ENCODE measurements around the gene MALT1. TPM values are rescaled to one million over a fixed set of nuclear protein-coding genes. Genes with fewer than 3 reads are reported as not detected.

MALT1 gene
- total RNA-seq, 3 donors from 2014 or later (not counting 1 experiment from before 2014, with no cell fraction given): 49.8 to 55.8 (median 54.5) TPM

DNA sequence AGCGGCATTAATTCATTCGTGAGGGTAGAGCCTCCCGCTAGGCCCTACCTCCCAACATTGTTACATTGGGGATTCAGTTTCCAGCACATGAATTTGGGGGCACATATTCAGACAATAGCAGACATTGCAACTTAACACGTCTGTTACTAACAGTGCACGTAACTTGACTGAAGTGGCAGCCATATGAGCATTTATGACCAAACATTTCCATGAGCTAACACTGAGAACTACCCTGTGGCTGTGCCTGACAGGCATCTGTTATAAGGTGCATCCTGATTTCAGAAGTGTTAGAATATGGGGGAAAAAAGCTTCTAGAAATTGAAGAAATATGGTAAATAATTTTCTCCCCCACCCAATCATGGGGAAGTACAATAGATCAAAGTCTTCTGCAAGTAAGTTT is 24.5 kb downstream of the MALT1 start:
- H3K27me3 ChIP-seq (ENCODE audit: control insufficient read depth, insufficient read depth, low read length): no peaks in the 10 kb centered on the region
- H3K9me3 Mint-ChIP-seq: no peaks in the 10 kb centered on the region
- no peak overlapping the region for H3K27ac Mint-ChIP-seq
- H3K9me3 ChIP-seq (ENCODE audit: control insufficient read depth, insufficient read depth, low read length): no peaks in the 10 kb centered on the region
- 90% methylated on average over 5 of the region's 5 CpGs for WGBS (ENCODE audit: insufficient coverage)
- TF ChIP-seq, protein P1, sequence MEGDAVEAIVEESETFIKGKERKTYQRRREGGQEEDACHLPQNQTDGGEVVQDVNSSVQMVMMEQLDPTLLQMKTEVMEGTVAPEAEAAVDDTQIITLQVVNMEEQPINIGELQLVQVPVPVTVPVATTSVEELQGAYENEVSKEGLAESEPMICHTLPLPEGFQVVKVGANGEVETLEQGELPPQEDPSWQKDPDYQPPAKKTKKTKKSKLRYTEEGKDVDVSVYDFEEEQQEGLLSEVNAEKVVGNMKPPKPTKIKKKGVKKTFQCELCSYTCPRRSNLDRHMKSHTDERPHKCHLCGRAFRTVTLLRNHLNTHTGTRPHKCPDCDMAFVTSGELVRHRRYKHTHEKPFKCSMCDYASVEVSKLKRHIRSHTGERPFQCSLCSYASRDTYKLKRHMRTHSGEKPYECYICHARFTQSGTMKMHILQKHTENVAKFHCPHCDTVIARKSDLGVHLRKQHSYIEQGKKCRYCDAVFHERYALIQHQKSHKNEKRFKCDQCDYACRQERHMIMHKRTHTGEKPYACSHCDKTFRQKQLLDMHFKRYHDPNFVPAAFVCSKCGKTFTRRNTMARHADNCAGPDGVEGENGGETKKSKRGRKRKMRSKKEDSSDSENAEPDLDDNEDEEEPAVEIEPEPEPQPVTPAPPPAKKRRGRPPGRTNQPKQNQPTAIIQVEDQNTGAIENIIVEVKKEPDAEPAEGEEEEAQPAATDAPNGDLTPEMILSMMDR (IDR thresholded peaks at IDR 0.05): no peak
- DNase-seq (no peak), ATAC-seq (no peak)
- H3K4me1 Mint-ChIP-seq: peaks cover 32 to 40% of the 10 kb centered on the region in 2 donors
- no peaks in the 10 kb centered on the region for H3K27me3 Mint-ChIP-seq (ENCODE audit: low read depth in 2 of 2)
- H3K4me1 ChIP-seq (ENCODE audit: control insufficient read depth, insufficient read depth, low read length): peaks cover 7% of the 10 kb centered on the region
- H3K4me3 Mint-ChIP-seq: no peak overlapping the region
- no peak overlapping the region for H3K27ac ChIP-seq (ENCODE audit: low read length)
- intact Hi-C loops (cut with micrococcal nuclease): no loop called here
- H3K36me3 ChIP-seq (ENCODE audit: control insufficient read depth, insufficient read depth, low read length): peaks cover 21% of the 10 kb centered on the region
- H3K4me3 ChIP-seq (ENCODE audit: low read length): no peak overlapping the region
- H3K36me3 Mint-ChIP-seq: peaks cover 8% of the 10 kb centered on the region

DNA sequence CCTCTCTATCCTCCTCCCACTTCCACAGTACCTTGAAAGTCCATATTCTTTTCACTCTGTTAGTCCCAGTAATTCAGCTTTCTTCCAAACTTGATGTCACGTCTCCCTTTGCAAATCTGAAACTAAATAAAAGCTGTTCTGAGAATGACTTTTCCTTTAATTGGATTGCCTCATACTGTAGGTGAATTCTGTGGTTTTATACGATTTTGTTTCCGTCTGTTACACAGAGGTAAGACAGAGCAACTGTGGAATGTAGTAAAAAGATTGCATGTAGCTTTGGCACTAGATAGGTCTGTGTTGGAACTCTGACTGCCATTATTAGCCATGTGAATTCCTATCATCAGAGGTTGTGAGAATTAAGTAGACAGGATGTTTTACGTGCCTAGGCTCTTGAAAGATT is 25.9 kb downstream of the MALT1 start:
- Mint-ChIP-seq H3K4me1 (peaks cover 26 to 40% of the 10 kb centered on the region in 2 donors), H3K27ac (peak overlapping the region; percentile 30 to 37), H3K27me3 (ENCODE audit: low read depth in 2 of 2) (no peaks in the 10 kb centered on the region), H3K36me3 (peaks cover 8% of the 10 kb centered on the region), H3K4me3 (no peak overlapping the region), H3K9me3 (no peaks in the 10 kb centered on the region)
- H3K4me3 ChIP-seq (ENCODE audit: low read length): no peak overlapping the region
- DNase-seq (peak in 1 of 2 donors; percentile 24), ATAC-seq (no peak)
- no peak overlapping the region for H3K27ac ChIP-seq (ENCODE audit: low read length)
- TF ChIP-seq, protein P1 (IDR thresholded peaks at IDR 0.05): no peak
- H3K4me1 ChIP-seq (ENCODE audit: control insufficient read depth, insufficient read depth, low read length): no peaks in the 10 kb centered on the region
- intact Hi-C loops (cut with micrococcal nuclease): no loop called here
- WGBS (ENCODE audit: insufficient coverage): 84% methylated on average over 3 of the region's 4 CpGs
- H3K9me3 ChIP-seq (ENCODE audit: control insufficient read depth, insufficient read depth, low read length): no peaks in the 10 kb centered on the region
- H3K36me3 ChIP-seq (ENCODE audit: control insufficient read depth, insufficient read depth, low read length): peaks cover 28% of the 10 kb centered on the region
- no peaks in the 10 kb centered on the region for H3K27me3 ChIP-seq (ENCODE audit: control insufficient read depth, insufficient read depth, low read length)

DNA sequence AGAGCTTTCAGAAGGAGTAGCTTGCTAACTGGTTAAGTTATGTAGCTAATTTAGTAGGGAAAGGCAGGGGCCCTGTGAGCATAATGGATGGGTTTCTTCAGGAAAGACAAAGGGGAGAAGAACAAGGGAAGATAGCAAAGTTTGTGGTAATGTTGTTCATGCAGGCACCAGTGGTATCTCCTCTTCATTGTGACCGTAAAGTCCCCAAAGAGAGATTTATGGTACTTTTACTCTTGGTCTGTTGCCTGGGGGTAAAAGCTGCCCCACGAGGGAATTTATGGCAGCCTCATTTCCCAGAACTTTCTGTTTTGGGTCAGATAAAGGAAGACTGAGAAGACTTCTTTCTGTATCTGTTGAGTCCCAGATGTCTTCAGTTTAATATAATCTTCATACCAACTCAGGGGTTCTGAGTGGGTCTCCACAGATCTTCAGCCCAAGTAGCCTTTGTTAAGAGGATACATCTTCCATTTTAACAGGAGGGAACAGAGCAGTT is 27.5 kb downstream of the MALT1 start:
- TF ChIP-seq, protein P1 (IDR thresholded peaks at IDR 0.05): no peak
- Histone ChIP-seq H3K27ac (ENCODE audit: low read length) (no peak overlapping the region), H3K4me3 (ENCODE audit: low read length) (no peak overlapping the region), H3K9me3 (ENCODE audit: control insufficient read depth, insufficient read depth, low read length) (no peaks in the 10 kb centered on the region), H3K4me1 (ENCODE audit: control insufficient read depth, insufficient read depth, low read length) (no peaks in the 10 kb centered on the region), H3K36me3 (ENCODE audit: control insufficient read depth, insufficient read depth, low read length) (peaks cover 36% of the 10 kb centered on the region), H3K27me3 (ENCODE audit: control insufficient read depth, insufficient read depth, low read length) (no peaks in the 10 kb centered on the region)
- ATAC-seq: no peak
- Mint-ChIP-seq H3K4me1 (peaks cover 19 to 32% of the 10 kb centered on the region in 2 donors), H3K27ac (no peak overlapping the region), H3K27me3 (ENCODE audit: low read depth in 2 of 2) (no peaks in the 10 kb centered on the region), H3K36me3 (peaks cover 8% of the 10 kb centered on the region), H3K4me3 (no peak overlapping the region), H3K9me3 (no peaks in the 10 kb centered on the region)
- DNase-seq: no peak
- 77% methylated on average over 2 of the region's 2 CpGs for whole genome bisulfite sequencing (ENCODE audit: insufficient coverage)
- intact Hi-C loops (cut with micrococcal nuclease): no loop called here

DNA sequence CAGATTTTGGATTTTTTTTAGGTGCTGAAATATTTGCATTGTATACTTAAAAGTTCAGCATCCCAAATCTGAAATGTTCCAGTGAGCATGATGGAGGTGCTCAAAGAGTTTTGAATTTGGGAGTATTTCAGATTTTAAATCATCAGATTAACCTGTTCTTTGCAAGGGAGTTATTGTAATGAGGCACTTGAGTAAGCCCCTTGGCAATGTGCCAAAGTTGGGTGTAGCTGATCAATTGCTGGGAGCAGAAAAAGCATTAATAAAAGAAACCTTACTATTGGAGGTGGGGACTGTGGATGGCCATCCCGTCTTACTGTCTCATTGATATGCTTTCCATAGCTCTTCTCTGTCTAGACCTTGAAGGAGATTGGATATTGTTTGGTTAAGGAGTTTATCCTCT is 28.3 kb downstream of the MALT1 start:
- no peaks in the 10 kb centered on the region for H3K27me3 Mint-ChIP-seq (ENCODE audit: low read depth in 2 of 2)
- Histone ChIP-seq H3K4me3 (ENCODE audit: low read length) (no peak overlapping the region), H3K4me1 (ENCODE audit: control insufficient read depth, insufficient read depth, low read length) (no peaks in the 10 kb centered on the region), H3K36me3 (ENCODE audit: control insufficient read depth, insufficient read depth, low read length) (peaks cover 39% of the 10 kb centered on the region), H3K9me3 (ENCODE audit: control insufficient read depth, insufficient read depth, low read length) (no peaks in the 10 kb centered on the region), H3K27me3 (ENCODE audit: control insufficient read depth, insufficient read depth, low read length) (no peaks in the 10 kb centered on the region), H3K27ac (ENCODE audit: low read length) (no peak overlapping the region)
- TF ChIP-seq, protein P1 (IDR thresholded peaks at IDR 0.05): no peak
- H3K4me3 Mint-ChIP-seq: no peak overlapping the region
- no peak for ATAC-seq
- H3K4me1 Mint-ChIP-seq: peaks cover 19 to 24% of the 10 kb centered on the region in 2 donors
- no peaks in the 10 kb centered on the region for H3K9me3 Mint-ChIP-seq
- intact Hi-C loops (cut with micrococcal nuclease): no loop called here
- no peak overlapping the region for H3K27ac Mint-ChIP-seq
- 100% methylated on average over 1 of the region's 1 CpG for WGBS (ENCODE audit: insufficient coverage)
- peaks cover 8% of the 10 kb centered on the region for H3K36me3 Mint-ChIP-seq
- peak in 1 of 2 donors; percentile 49 for DNase-seq

Measured in natural killer cell (primary cell).